Hepatocyte (in vitro differentiated cells): ENCODE data around the gene TMEM185A.

Source experiments
- CTCF ChIP-seq: fragments of 200-600 bp; sonication (generic); IDR thresholded peaks from 2 replicates; pipeline ENCODE4 v1.5.1; 2016; ENCODE audit warnings: antibody characterized with exemption, mild to moderate bottlenecking; ENCODE audit not compliant: poor library complexity
- EZH2 ChIP-seq: fragments of 200-600 bp; sonication (generic); IDR thresholded peaks from 2 replicates; pipeline ENCODE4 v1.6.1; 2016; ENCODE audit warnings: antibody characterized with exemption, mild to moderate bottlenecking, borderline replicate concordance

- TF ChIP-seq CTCF, result no peak
- no peak for TF ChIP-seq EZH2
These were observed 60.9 kb downstream of the TMEM185A start for GRCh38 chrX:149570668-149571067.
